Measurements from ENCODE around the gene AP2B1.
A peak's percentile ranks its signal among the peaks of the same experiment; 100 is the strongest.

Gene AP2B1

GRCh38 chr17:35587074-35587961 is at the start of gene AP2B1:
Gene AP2B1 (plus strand): TSS chr17:35587322. CDS start chr17:35594031, 6,709 bp downstream.
- H3K27ac ChIP-seq = peak within 1 kb of the TSS; percentile 85
- TF ChIP-seq, protein P1, sequence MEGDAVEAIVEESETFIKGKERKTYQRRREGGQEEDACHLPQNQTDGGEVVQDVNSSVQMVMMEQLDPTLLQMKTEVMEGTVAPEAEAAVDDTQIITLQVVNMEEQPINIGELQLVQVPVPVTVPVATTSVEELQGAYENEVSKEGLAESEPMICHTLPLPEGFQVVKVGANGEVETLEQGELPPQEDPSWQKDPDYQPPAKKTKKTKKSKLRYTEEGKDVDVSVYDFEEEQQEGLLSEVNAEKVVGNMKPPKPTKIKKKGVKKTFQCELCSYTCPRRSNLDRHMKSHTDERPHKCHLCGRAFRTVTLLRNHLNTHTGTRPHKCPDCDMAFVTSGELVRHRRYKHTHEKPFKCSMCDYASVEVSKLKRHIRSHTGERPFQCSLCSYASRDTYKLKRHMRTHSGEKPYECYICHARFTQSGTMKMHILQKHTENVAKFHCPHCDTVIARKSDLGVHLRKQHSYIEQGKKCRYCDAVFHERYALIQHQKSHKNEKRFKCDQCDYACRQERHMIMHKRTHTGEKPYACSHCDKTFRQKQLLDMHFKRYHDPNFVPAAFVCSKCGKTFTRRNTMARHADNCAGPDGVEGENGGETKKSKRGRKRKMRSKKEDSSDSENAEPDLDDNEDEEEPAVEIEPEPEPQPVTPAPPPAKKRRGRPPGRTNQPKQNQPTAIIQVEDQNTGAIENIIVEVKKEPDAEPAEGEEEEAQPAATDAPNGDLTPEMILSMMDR (conservative IDR thresholded peaks at IDR 0.05) = no peak
- no peak for TF ChIP-seq ZFX (IDR thresholded peaks at IDR 0.05)

DNA sequence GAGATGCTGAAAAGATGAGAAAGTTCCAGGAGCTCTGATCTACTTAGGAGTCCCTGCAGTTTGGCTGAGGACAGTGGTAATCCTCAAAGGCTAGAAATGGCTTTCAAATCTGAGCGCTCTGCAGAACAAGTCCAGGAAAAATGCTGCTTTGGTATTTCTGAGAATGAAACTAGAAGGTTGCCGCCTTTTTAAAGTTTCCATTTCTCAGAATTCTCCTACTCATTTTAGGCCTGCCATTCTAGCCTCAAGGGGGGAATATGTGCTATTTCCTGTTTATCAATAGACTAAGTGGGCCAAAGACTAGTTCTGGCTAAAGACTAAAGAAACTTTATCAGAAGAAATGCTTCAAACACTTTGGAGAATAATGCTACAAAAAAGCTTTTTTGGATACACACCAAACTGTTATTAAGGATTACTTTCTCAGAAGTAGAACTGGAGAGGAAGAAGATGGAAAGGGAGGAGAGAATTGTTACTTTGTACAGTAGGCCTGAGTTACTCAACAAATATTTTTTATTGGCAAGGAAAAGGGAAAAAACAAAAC is 49.5 kb upstream of the AP2B1 start, which contains the start of gene SLFN12L:
SLFN12L (minus strand) TSS at position 78 of the 541 bp plus-strand sequence. CDS start 15,314 bp downstream, outside the sequence.
- H3K27ac ChIP-seq = no peak within 1 kb of the TSS
- TF ChIP-seq ZFX (IDR thresholded peaks at IDR 0.05) = no peak
- TF ChIP-seq, protein P1 (conservative IDR thresholded peaks at IDR 0.05) = no peak

GRCh38 chr17:35539659-35540026 is 47.5 kb upstream of the AP2B1 start:
- no peak overlapping the region for H3K27ac ChIP-seq
- TF ChIP-seq ZFX (IDR thresholded peaks at IDR 0.05) = no peak
- TF ChIP-seq, protein P1 (conservative IDR thresholded peaks at IDR 0.05) = peak; percentile 63

GRCh38 chr17:35540589-35541404 is 46.3 kb upstream of the AP2B1 start:
- no peak for TF ChIP-seq ZFX (IDR thresholded peaks at IDR 0.05)
- TF ChIP-seq, protein P1 (conservative IDR thresholded peaks at IDR 0.05) = no peak
- no peak overlapping the region for H3K27ac ChIP-seq

DNA sequence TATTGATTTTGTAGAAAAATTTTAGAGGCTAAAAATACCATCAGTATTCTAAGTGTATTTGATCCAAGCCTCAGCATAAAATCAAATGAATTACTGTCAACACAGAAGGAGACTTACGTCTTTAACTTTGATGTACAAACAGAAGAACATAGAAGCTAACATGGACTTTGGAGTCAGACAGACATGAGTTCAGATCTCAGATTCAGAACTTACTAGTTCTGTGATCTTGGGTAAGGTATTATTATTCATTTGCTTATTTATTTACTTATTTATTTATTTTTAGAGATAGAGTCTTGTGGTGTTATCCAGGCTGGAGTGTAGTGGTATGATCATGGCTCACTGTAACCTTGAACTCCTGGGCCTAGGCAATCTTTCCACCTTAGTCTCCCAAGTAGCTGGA is 45.7 kb upstream of the AP2B1 start:
- H3K27ac ChIP-seq = no peak overlapping the region
- TF ChIP-seq ZFX (IDR thresholded peaks at IDR 0.05) = no peak
- TF ChIP-seq, protein P1 (conservative IDR thresholded peaks at IDR 0.05) = no peak

- no peak for TF ChIP-seq ZFX (IDR thresholded peaks at IDR 0.05)
- TF ChIP-seq, protein P1 (conservative IDR thresholded peaks at IDR 0.05) = no peak
- no peak overlapping the region for H3K27ac ChIP-seq
Observed at GRCh38 chr17:35542990-35543389, 44.1 kb upstream of the AP2B1 start.
